Osteocyte (in vitro differentiated cells): ENCODE data around the gene NPIPA3. TPM values are rescaled to one million over a fixed set of nuclear protein-coding genes. Genes with fewer than 3 reads are reported as not detected.
"Not testable (repeated sequence)": the region's sequence is repeated elsewhere in the genome, so short reads cannot be mapped to it uniquely, and the experiment has no call there.

Experiments used
- DNase-seq: peaks from one replicate; pipeline ENCODE4 v3.0.0; 2021; ENCODE audit warnings: mixed read lengths; ENCODE audit not compliant: unreplicated experiment; ENCODE audit errors: extremely low spot score
- H3K27ac Mint-ChIP-seq: one replicate; pipeline ENCODE4 v1.8.0; 2021; ENCODE audit warnings: mild to moderate bottlenecking, mixed read lengths; ENCODE audit not compliant: unreplicated experiment
- H3K27me3 Mint-ChIP-seq: one replicate; pipeline ENCODE4 v1.8.0; 2021; ENCODE audit warnings: mixed read lengths; ENCODE audit not compliant: unreplicated experiment
- H3K36me3 Mint-ChIP-seq: one replicate; pipeline ENCODE4 v1.8.0; 2021; ENCODE audit warnings: mixed read lengths; ENCODE audit not compliant: unreplicated experiment
- H3K4me1 Mint-ChIP-seq: one replicate; pipeline ENCODE4 v1.8.0; 2021; ENCODE audit warnings: mixed read lengths; ENCODE audit not compliant: unreplicated experiment
- H3K4me3 Mint-ChIP-seq: one replicate; pipeline ENCODE4 v1.8.0; 2021; ENCODE audit warnings: mild to moderate bottlenecking, moderate library complexity, mixed read lengths; ENCODE audit not compliant: unreplicated experiment
- H3K9me3 Mint-ChIP-seq: one replicate; pipeline ENCODE4 v1.8.0; 2021; ENCODE audit warnings: mixed read lengths; ENCODE audit not compliant: unreplicated experiment
- total RNA-seq: library from RNA; stranded (reverse); gene quantifications from 2 replicates; pipeline ENCODE4 v1.2.1, GENCODE V29; 2021
- TF ChIP-seq, protein P1 (sequence below): fragments of 200-600 bp; sonication (generic); IDR thresholded peaks from 2 replicates; pipeline ENCODE4 v1.5.0; 2021; ENCODE audit warnings: antibody characterized with exemption, mild to moderate bottlenecking, moderate library complexity

NPIPA3 gene
- total RNA-seq, 1 donor from 2014 or later: not detected

DNA sequence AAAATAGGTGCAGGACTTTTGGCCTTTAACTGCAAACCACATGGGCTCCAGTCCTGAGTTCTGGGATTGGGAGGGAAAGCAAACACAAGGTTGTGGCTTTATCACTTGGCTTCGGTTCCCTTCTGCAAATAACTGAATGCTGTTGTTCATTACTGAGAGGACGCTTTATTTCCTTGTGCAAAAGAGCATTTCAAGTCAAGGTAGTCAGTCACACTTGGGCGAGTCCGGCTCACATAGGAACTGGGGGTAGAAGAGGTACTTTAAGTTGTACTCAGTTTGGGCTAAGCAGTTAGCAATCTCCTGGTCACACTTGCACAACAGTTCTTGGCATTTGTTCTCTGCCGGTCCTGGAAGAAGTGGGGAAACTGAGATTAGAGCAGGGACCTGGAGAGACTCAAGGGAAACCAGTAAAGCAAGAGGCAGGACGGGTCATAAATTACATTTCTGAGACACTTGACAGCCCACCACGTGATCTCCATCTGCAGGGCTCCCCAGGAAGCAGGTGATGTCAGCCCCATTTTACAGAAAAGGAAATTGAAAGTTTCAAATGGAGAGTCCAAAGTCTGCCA is 30.7 kb upstream of the NPIPA3 start:
- DNase-seq: no peak
- Mint-ChIP-seq H3K27ac (no peak overlapping the region), H3K9me3 (no peaks in the 10 kb centered on the region), H3K27me3 (peaks cover 8% of the 10 kb centered on the region), H3K4me3 (no peak overlapping the region), H3K36me3 (peaks cover 15% of the 10 kb centered on the region), H3K4me1 (no peaks in the 10 kb centered on the region)
- TF ChIP-seq, protein P1, sequence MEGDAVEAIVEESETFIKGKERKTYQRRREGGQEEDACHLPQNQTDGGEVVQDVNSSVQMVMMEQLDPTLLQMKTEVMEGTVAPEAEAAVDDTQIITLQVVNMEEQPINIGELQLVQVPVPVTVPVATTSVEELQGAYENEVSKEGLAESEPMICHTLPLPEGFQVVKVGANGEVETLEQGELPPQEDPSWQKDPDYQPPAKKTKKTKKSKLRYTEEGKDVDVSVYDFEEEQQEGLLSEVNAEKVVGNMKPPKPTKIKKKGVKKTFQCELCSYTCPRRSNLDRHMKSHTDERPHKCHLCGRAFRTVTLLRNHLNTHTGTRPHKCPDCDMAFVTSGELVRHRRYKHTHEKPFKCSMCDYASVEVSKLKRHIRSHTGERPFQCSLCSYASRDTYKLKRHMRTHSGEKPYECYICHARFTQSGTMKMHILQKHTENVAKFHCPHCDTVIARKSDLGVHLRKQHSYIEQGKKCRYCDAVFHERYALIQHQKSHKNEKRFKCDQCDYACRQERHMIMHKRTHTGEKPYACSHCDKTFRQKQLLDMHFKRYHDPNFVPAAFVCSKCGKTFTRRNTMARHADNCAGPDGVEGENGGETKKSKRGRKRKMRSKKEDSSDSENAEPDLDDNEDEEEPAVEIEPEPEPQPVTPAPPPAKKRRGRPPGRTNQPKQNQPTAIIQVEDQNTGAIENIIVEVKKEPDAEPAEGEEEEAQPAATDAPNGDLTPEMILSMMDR: no peak

DNA sequence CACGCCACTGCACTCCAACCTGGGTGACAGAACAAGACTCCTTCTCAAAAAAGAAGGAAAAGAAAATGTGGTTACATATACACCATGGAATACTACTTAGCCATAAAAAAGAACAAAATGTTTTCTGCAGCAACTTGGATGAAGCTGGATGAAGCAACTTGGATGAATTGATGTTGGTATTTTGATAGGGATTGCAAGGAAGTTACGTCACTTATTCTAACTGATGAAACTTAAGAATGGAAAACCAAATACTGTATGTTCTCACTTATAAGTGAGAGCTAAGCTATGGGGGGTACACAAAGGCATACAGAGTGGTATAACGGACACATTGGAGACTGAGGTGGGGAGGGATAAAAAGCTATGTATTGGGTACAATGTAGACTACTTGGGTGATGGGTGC is 26.6 kb upstream of the NPIPA3 start:
- Mint-ChIP-seq H3K27me3 (peaks cover 8% of the 10 kb centered on the region), H3K9me3 (no peaks in the 10 kb centered on the region), H3K4me1 (no peaks in the 10 kb centered on the region), H3K36me3 (no peaks in the 10 kb centered on the region), H3K27ac (no peak overlapping the region), H3K4me3 (no peak overlapping the region)
- DNase-seq: no peak
- TF ChIP-seq, protein P1: no peak

DNA sequence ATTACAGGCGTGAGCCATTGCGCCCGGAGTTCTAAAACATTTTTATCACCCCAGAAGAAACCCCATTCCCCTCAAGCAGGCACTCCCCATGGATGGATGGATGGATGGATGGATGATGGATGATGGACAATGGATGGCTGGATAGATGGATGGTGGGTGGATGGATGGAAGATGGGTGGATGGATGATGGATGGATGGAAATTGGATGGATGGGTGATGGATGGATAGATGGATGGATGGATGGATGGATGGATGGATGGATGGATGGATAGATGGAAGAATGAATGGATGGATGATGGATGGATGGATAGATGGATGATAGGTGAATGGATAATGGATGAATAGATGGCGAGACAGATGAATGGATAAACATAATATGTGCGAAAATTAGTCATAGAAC is 25.6 kb upstream of the NPIPA3 start:
- TF ChIP-seq, protein P1: no peak
- H3K27ac Mint-ChIP-seq: no peak overlapping the region
- peaks cover 5% of the 10 kb centered on the region for H3K27me3 Mint-ChIP-seq
- no peaks in the 10 kb centered on the region for H3K4me1 Mint-ChIP-seq
- H3K9me3 Mint-ChIP-seq: no peaks in the 10 kb centered on the region
- no peak for DNase-seq
- H3K36me3 Mint-ChIP-seq: no peaks in the 10 kb centered on the region
- H3K4me3 Mint-ChIP-seq: no peak overlapping the region

DNA sequence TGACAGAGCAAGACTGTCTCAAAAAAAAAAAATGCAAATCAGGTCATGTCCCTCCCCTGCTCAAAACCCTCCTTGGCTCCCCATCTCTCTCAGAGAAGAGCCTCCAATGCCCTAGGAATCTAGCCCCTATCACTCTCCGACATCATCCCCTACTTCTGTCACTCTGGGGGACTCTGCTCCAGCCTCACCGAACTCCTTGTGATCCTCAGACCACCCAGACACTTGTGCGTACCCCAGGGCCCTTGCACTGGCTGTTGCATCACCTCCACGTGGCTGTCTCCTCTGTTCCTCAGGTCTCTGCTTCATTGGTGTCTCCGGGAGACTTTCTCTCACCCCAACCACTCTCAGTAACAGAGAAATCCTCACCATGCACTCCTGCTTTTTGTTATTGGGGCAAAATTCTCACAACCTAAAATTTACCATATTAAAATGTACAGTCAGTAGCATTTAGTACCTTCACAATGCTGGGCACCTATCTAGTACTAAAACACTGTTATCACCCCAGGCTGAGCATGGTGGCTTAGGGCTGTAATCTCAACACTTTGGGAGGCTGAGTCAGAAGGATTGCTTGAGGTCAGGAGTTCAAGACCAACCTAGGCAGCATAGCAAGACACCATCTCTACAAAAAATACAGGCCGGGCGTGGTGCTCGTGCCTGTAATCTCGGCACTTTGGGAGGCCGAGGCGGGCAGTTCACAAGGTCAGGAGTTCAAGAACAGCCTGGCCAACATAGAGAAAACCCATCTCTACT is 24.3 kb upstream of the NPIPA3 start:
- Mint-ChIP-seq H3K27ac (no peak overlapping the region), H3K9me3 (no peaks in the 10 kb centered on the region), H3K36me3 (no peaks in the 10 kb centered on the region), H3K27me3 (peaks cover 3% of the 10 kb centered on the region), H3K4me3 (no peak overlapping the region), H3K4me1 (no peaks in the 10 kb centered on the region)
- TF ChIP-seq, protein P1: no peak
- DNase-seq: no peak

DNA sequence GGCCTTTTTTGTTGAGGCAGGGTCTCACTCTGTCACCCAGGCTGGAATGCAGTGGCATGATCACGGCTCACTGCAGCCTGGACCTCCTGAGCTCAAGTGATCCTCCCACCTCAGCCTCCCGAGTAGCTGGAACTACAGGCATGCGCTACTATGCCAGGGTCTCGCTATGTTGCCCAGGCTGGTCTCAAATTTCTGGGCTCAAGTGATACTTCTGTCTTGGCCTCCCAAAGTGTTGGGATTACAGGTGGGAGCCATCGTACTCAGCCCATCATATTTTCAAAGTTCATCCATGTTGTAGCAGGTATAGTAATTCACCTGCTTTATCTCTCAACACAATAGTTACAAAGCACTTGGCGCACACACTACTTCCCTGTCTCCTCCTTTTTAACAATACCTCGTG is 22.8 kb upstream of the NPIPA3 start:
- not testable (repeated sequence) for H3K4me3 Mint-ChIP-seq, H3K36me3 Mint-ChIP-seq, DNase-seq, H3K27ac Mint-ChIP-seq, H3K4me1 Mint-ChIP-seq, H3K9me3 Mint-ChIP-seq, H3K27me3 Mint-ChIP-seq
